ENCODE results near the gene NBEA. TPM values are rescaled to one million over a fixed set of nuclear protein-coding genes. Genes with fewer than 3 reads are reported as not detected.

NBEA gene
- total and polyA plus RNA-seq, 2 experiments from 2014 or later, result 2.6 to 12.3 TPM

DNA sequence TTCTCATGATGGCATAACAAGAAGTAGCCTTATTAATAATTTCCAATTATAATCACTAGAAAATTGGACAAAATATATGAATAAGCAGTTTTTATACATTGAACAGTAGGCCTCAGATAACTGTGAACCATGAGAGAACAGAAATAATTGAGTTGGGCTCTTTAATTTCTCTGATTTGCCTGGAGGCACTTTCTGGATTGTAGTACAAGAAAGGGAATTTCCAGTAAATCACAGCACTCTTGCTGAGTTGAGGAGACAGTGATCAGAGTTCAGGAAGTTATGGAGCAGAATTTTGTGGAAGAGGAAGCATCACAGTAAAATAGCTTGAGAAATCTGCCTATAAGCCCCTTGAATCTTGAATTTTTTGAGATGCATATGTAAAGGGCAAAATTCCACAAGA, 318.2 kb downstream of the NBEA start:
- no peaks in the 10 kb centered on the region for H3K27me3 ChIP-seq
- H3K36me3 ChIP-seq (replicated peaks; ENCODE audit: insufficient read depth, low read depth), result no peaks in the 10 kb centered on the region
- DNase-seq (ENCODE audit: low spot score), result no peak

DNA sequence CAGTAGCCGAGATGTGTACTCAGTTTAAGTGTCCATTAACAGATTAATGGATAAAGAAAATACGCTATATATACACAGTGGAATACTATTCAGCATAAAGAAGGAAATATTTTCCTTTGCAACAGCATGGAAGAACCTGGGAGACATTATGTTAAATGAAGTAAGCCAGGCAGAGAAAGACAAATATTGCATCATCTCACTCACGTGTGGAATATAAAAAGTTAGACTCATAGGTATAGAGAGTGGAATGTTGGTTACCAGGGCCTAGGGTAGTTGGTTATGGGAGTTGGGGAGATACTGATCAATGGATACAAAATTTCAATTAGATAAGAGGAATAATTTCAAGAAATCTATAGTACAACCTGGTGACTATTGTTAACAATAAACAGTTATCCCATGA, 324.3 kb downstream of the NBEA start:
- Histone ChIP-seq H4K20me1 (ENCODE audit: insufficient read depth, poor library complexity, severe bottlenecking) (no peaks in the 10 kb centered on the region), H3K9me3 (ENCODE audit: low read depth) (no peaks in the 10 kb centered on the region), H2AFZ (no peak overlapping the region), H3K79me2 (no peaks in the 10 kb centered on the region), H3K4me1 (ENCODE audit: insufficient read depth) (no peaks in the 10 kb centered on the region), H3K4me2 (no peak overlapping the region), H3K9me2 (replicated peaks; ENCODE audit: insufficient read depth) (no peaks in the 10 kb centered on the region), H3K36me3 (replicated peaks; ENCODE audit: insufficient read depth, low read depth) (no peaks in the 10 kb centered on the region), H3K27me3 (no peaks in the 10 kb centered on the region), H3K27ac (no peak overlapping the region), H3K4me3 (no peak overlapping the region)
- WGBS (ENCODE audit: low lambda C conversion rate, missing lambda C conversion rate), result 82% methylated on average over 3 of the region's 3 CpGs
- TF ChIP-seq, protein P1, sequence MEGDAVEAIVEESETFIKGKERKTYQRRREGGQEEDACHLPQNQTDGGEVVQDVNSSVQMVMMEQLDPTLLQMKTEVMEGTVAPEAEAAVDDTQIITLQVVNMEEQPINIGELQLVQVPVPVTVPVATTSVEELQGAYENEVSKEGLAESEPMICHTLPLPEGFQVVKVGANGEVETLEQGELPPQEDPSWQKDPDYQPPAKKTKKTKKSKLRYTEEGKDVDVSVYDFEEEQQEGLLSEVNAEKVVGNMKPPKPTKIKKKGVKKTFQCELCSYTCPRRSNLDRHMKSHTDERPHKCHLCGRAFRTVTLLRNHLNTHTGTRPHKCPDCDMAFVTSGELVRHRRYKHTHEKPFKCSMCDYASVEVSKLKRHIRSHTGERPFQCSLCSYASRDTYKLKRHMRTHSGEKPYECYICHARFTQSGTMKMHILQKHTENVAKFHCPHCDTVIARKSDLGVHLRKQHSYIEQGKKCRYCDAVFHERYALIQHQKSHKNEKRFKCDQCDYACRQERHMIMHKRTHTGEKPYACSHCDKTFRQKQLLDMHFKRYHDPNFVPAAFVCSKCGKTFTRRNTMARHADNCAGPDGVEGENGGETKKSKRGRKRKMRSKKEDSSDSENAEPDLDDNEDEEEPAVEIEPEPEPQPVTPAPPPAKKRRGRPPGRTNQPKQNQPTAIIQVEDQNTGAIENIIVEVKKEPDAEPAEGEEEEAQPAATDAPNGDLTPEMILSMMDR (IDR thresholded peaks at IDR 0.05; ENCODE audit: poor library complexity), result no peak
- no peak for TF ChIP-seq EZH2 (IDR thresholded peaks at IDR 0.05; ENCODE audit: borderline replicate concordance)
- TF ChIP-seq EZH2phosphoT487 (IDR thresholded peaks at IDR 0.05; ENCODE audit: low read depth, severe bottlenecking, unreplicated experiment), result no peak
- no peak for DNase-seq (ENCODE audit: low spot score)

More for the DNA sequence above, 318.2 kb downstream of the NBEA start:
- TF ChIP-seq EZH2phosphoT487 (IDR thresholded peaks at IDR 0.05; ENCODE audit: low read depth, severe bottlenecking, unreplicated experiment) (no peak), EZH2 (IDR thresholded peaks at IDR 0.05; ENCODE audit: borderline replicate concordance) (no peak)
- TF ChIP-seq, protein P1 (IDR thresholded peaks at IDR 0.05; ENCODE audit: poor library complexity), result no peak
- Histone ChIP-seq H3K9me2 (replicated peaks; ENCODE audit: insufficient read depth) (no peaks in the 10 kb centered on the region), H3K27ac (no peak overlapping the region), H3K9me3 (ENCODE audit: low read depth) (no peaks in the 10 kb centered on the region), H3K79me2 (no peaks in the 10 kb centered on the region), H3K4me2 (no peak overlapping the region), H4K20me1 (ENCODE audit: insufficient read depth, poor library complexity, severe bottlenecking) (no peaks in the 10 kb centered on the region), H2AFZ (no peak overlapping the region), H3K4me1 (ENCODE audit: insufficient read depth) (no peaks in the 10 kb centered on the region), H3K4me3 (no peak overlapping the region)

DNA sequence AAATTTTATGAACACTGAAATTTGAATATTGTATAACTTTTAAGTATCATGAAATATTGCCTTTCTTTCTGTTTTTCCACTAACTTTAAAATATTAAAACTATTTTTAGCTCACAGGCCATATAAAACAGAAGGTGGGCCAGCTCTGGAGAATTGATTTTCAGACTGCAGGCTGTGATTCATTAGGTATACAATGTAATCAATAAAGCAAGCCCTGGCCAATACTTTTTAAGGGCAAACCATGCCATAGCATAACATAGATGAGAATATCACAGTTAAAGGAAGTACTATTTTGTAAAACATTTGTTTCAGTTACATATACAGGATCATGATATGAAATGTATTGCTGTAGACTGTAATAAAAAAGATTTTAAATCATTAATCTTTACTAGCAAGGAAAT, 336.8 kb downstream of the NBEA start:
- H3K9me3 ChIP-seq (ENCODE audit: low read depth), result no peaks in the 10 kb centered on the region
- no peaks in the 10 kb centered on the region for H3K36me3 ChIP-seq (replicated peaks; ENCODE audit: insufficient read depth, low read depth)
- H3K4me2 ChIP-seq, result no peak overlapping the region
- H4K20me1 ChIP-seq (ENCODE audit: insufficient read depth, poor library complexity, severe bottlenecking), result no peaks in the 10 kb centered on the region
- TF ChIP-seq, protein P1 (IDR thresholded peaks at IDR 0.05; ENCODE audit: poor library complexity), result no peak
- TF ChIP-seq EZH2phosphoT487 (IDR thresholded peaks at IDR 0.05; ENCODE audit: low read depth, severe bottlenecking, unreplicated experiment) (no peak), EZH2 (IDR thresholded peaks at IDR 0.05; ENCODE audit: borderline replicate concordance) (no peak)
- DNase-seq (ENCODE audit: low spot score), result no peak
- no peaks in the 10 kb centered on the region for H3K79me2 ChIP-seq
- no peaks in the 10 kb centered on the region for H3K4me1 ChIP-seq (ENCODE audit: insufficient read depth)
- no peaks in the 10 kb centered on the region for H3K9me2 ChIP-seq (replicated peaks; ENCODE audit: insufficient read depth)
- H3K27me3 ChIP-seq, result no peaks in the 10 kb centered on the region
- no peak overlapping the region for H3K27ac ChIP-seq
- H2AFZ ChIP-seq, result no peak overlapping the region
- H3K4me3 ChIP-seq, result no peak overlapping the region

DNA sequence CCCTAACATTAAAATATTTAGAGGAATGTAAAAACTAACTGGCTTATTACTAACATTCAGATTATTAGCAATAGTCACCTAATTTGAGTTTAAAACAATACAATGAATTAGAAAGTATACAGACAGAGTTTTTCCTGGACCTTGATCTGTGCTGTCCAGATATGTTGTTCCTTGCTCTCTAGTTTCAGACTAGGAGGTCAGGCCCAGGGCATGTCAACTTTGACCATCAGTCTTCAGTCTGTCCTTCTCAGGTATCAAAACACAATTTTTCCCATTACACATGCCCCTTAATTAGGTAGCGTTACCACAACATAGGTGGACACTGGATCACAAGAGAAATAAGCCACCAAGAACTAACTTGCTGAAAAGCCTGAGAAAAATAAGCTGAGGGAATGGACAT, 337.4 kb downstream of the NBEA start:
- TF ChIP-seq EZH2phosphoT487 (IDR thresholded peaks at IDR 0.05; ENCODE audit: low read depth, severe bottlenecking, unreplicated experiment) (no peak), EZH2 (IDR thresholded peaks at IDR 0.05; ENCODE audit: borderline replicate concordance) (no peak)
- TF ChIP-seq, protein P1 (IDR thresholded peaks at IDR 0.05; ENCODE audit: poor library complexity), result no peak
- Histone ChIP-seq H3K4me2 (no peak overlapping the region), H3K36me3 (replicated peaks; ENCODE audit: insufficient read depth, low read depth) (no peaks in the 10 kb centered on the region), H3K4me3 (no peak overlapping the region), H2AFZ (no peak overlapping the region), H3K27ac (no peak overlapping the region), H3K9me2 (replicated peaks; ENCODE audit: insufficient read depth) (no peaks in the 10 kb centered on the region), H3K27me3 (no peaks in the 10 kb centered on the region), H3K79me2 (no peaks in the 10 kb centered on the region), H4K20me1 (ENCODE audit: insufficient read depth, poor library complexity, severe bottlenecking) (no peaks in the 10 kb centered on the region), H3K9me3 (ENCODE audit: low read depth) (no peaks in the 10 kb centered on the region), H3K4me1 (ENCODE audit: insufficient read depth) (no peaks in the 10 kb centered on the region)
- WGBS (ENCODE audit: low lambda C conversion rate, missing lambda C conversion rate), result 86% methylated on average over 1 of the region's 1 CpG
- no peak for DNase-seq (ENCODE audit: low spot score)

Data from hepatocyte (in vitro differentiated cells).